LNCAP (cell line): ENCODE data around the gene FKBP1B.

Experiments used
- TF ChIP-seq, protein P1 (sequence below): fragments of 450-650 bp; IDR thresholded peaks from 2 replicates; pipeline ENCODE4 v1.5.1; 2017; ENCODE audit warnings: mild to moderate bottlenecking

The FKBP1B gene

DNA sequence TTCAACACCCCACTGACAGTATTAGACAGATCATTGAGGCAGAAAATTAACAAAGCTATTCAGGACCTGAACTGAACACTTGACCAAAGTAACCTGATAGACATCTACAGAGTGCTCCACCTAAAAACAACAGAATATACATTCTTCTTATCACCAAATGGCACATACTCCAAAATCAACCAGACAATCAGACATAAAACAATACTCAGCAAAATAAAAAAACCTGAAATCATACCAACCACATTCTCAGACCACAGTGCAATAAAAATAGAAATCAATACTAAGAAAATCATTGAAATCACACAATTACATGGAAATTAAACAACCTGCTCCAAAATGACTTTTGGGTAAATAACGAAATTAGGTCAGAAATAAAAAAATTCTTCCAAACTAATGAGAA is 57.8 kb downstream of the FKBP1B start:
- TF ChIP-seq, protein P1, sequence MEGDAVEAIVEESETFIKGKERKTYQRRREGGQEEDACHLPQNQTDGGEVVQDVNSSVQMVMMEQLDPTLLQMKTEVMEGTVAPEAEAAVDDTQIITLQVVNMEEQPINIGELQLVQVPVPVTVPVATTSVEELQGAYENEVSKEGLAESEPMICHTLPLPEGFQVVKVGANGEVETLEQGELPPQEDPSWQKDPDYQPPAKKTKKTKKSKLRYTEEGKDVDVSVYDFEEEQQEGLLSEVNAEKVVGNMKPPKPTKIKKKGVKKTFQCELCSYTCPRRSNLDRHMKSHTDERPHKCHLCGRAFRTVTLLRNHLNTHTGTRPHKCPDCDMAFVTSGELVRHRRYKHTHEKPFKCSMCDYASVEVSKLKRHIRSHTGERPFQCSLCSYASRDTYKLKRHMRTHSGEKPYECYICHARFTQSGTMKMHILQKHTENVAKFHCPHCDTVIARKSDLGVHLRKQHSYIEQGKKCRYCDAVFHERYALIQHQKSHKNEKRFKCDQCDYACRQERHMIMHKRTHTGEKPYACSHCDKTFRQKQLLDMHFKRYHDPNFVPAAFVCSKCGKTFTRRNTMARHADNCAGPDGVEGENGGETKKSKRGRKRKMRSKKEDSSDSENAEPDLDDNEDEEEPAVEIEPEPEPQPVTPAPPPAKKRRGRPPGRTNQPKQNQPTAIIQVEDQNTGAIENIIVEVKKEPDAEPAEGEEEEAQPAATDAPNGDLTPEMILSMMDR: no peak

DNA sequence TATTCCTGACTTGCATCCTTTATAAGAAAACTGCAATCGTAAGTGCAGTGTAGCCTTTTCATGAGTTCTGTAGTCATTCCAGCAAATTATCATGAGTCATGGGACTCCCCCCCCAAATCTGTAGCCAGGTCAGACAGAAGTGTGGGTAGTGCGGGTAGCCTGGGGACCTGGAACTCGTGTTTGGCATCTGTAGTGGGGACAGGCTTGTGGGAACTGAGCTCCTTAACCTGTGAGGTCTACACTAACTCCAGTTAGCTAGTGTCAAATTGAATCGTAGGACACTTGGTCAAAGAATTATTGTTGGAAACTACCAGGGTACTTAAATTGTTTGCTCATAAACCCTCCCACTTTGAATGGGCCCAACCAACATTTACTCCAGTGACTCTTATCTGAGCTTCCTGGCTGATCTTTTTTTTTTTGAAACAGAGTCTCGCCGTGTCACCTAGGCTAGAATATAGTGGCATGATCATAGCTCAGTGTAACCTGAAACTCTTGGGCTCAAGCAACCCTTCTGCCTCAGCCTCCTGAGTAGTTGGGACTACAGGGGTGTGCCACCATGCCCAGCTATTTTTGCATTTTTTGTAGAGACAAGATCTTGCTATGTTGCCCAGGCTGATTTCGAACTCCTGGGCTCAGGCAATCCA is 61.2 kb downstream of the FKBP1B start:
- TF ChIP-seq, protein P1: no peak

DNA sequence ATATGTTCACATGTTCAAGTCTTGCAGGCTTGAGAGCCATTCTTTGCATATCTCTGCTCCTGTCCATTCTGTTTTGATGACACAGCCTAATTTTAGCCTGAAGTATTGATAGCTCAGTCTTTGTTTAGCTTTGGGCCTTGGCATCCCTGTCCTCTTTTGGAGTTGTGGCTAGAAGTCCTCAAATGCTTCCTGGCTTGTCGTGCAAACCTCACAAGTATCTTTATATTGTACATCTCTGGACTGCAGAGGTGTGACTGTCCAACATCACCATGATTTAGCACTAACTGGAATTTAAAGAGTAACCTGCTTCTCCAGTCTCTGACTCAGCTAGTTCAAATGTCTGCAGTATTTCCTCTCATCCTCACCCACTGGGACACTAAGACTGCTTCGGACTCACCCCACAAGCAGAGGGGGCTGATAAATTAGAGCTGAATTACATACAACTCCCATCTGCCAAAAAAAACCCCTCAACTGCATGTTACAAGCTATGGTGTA is 61.9 kb downstream of the FKBP1B start:
- TF ChIP-seq, protein P1: no peak
